SU-DHL-6 (cell line): Measurements from ENCODE around the gene MTERF2.
"Not testable (repeated sequence)": the region's sequence is repeated elsewhere in the genome, so short reads cannot be mapped to it uniquely, and the experiment has no call there.

ENCODE experiments used
- H2AFZ ChIP-seq: fragments of 200-600 bp; sonication (generic); 2 replicates; pipeline ENCODE4 v1.6.1; 2014; ENCODE audit warnings: low read depth, mild to moderate bottlenecking, moderate library complexity, mixed read lengths, antibody characterized with exemption, low read length; ENCODE audit not compliant: severe bottlenecking
- H3F3A ChIP-seq: fragments of 200-600 bp; shearing (Covaris generic); 2 replicates; pipeline ENCODE4 v1.6.0; 2016; ENCODE audit warnings: antibody characterized with exemption, mild to moderate bottlenecking; ENCODE audit not compliant: insufficient read depth
- H3K27ac ChIP-seq: fragments of 200-600 bp; sonication (generic); 2 replicates; pipeline ENCODE4 v1.5.1; 2016; ENCODE audit warnings: low read depth, mild to moderate bottlenecking, low read length, moderate library complexity, mixed read lengths
- H3K27me3 ChIP-seq: fragments of 200-600 bp; sonication (generic), shearing (Covaris generic); 2 replicates; pipeline ENCODE4 v1.6.0; 2014; ENCODE audit warnings: mild to moderate bottlenecking, low read length
- H3K36me3 ChIP-seq: fragments of 200-600 bp; sonication (generic); 2 replicates; pipeline ENCODE4 v1.6.1; 2014; ENCODE audit warnings: mild to moderate bottlenecking, low read length, mixed read lengths
- H3K4me2 ChIP-seq: fragments of 300-600, 200-600 bp; shearing (Covaris generic), sonication (generic); 2 replicates; pipeline ENCODE4 v1.6.0; 2014; ENCODE audit warnings: low read length, low read depth, mild to moderate bottlenecking; ENCODE audit not compliant: poor library complexity, severe bottlenecking
- H3K4me3 ChIP-seq: fragments of 200-600 bp; sonication (generic); 2 replicates; pipeline ENCODE4 v1.5.1; 2014; ENCODE audit warnings: antibody characterized with exemption, low read length, mild to moderate bottlenecking, mixed read lengths; ENCODE audit not compliant: insufficient read depth, poor library complexity, severe bottlenecking
- H3K79me2 ChIP-seq: fragments of 200-600 bp; sonication (generic); 2 replicates; pipeline ENCODE4 v1.6.1; 2014; ENCODE audit warnings: mild to moderate bottlenecking, low read length, moderate library complexity; ENCODE audit not compliant: insufficient read depth
- H3K9ac ChIP-seq: fragments of 200-600 bp; sonication (generic); 2 replicates; pipeline ENCODE4 v1.7.0; 2014; ENCODE audit warnings: mild to moderate bottlenecking, low read length
- H3K9me2 ChIP-seq: fragments of 200-600 bp; sonication (generic); replicated peaks from 2 replicates; pipeline ENCODE4 v1.6.1; 2014; ENCODE audit warnings: low read length; ENCODE audit not compliant: insufficient read depth
- H3K9me3 ChIP-seq: fragments of 200-600 bp; sonication (generic); 2 replicates; pipeline ENCODE4 v1.6.1; 2014; ENCODE audit warnings: low read length, mixed read lengths; ENCODE audit not compliant: insufficient read depth
- H4K20me1 ChIP-seq: fragments of 200-600 bp; sonication (generic); 2 replicates; pipeline ENCODE4 v1.6.1; 2014; ENCODE audit warnings: low read depth, mild to moderate bottlenecking, antibody characterized with exemption, low read length, moderate library complexity, mixed read lengths
- EZH2phosphoT487 ChIP-seq: fragments of 200-600 bp; sonication (generic), shearing (Covaris generic); conservative IDR thresholded peaks from 2 replicates; pipeline ENCODE4 v1.6.1; 2018; ENCODE audit warnings: mild to moderate bottlenecking, antibody characterized with exemption, low read length, moderate library complexity, mixed read lengths
- TF ChIP-seq, protein P1 (sequence below): fragments of 200-600 bp; sonication (generic); IDR thresholded peaks from one replicate; pipeline ENCODE4 v1.5.1; 2017; ENCODE audit warnings: antibody characterized with exemption, mild to moderate bottlenecking, low read length, moderate library complexity; ENCODE audit not compliant: insufficient read depth, poor library complexity, severe bottlenecking

The MTERF2 gene

DNA sequence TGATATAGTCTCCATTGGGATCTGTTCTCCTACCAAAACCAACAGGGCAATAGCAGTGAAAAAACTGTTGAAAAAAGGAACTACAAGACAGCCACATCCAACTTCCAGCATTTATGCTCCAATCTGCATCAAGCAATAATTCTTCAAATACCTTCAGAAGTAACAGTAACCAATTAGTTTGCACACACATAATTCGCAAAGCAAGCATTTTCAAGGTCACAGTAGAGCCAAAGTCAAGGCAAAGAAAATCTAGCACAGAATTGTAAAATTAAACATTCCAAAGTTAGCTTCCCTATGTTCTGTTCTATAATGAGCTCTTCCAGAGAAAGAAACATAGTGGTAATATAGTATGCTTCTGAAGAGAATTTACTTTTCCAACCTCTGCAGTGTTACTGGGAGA is 11.0 kb upstream of the MTERF2 start:
- H3K79me2 ChIP-seq, result no peaks in the 10 kb centered on the region
- no peaks in the 10 kb centered on the region for H3K9me3 ChIP-seq
- no peaks in the 10 kb centered on the region for H3K36me3 ChIP-seq
- H3K27ac ChIP-seq, result no peak overlapping the region
- no peak for TF ChIP-seq EZH2phosphoT487
- TF ChIP-seq, protein P1, sequence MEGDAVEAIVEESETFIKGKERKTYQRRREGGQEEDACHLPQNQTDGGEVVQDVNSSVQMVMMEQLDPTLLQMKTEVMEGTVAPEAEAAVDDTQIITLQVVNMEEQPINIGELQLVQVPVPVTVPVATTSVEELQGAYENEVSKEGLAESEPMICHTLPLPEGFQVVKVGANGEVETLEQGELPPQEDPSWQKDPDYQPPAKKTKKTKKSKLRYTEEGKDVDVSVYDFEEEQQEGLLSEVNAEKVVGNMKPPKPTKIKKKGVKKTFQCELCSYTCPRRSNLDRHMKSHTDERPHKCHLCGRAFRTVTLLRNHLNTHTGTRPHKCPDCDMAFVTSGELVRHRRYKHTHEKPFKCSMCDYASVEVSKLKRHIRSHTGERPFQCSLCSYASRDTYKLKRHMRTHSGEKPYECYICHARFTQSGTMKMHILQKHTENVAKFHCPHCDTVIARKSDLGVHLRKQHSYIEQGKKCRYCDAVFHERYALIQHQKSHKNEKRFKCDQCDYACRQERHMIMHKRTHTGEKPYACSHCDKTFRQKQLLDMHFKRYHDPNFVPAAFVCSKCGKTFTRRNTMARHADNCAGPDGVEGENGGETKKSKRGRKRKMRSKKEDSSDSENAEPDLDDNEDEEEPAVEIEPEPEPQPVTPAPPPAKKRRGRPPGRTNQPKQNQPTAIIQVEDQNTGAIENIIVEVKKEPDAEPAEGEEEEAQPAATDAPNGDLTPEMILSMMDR, result no peak
- no peak overlapping the region for H3K4me2 ChIP-seq
- no peaks in the 10 kb centered on the region for H3K27me3 ChIP-seq
- no peaks in the 10 kb centered on the region for H4K20me1 ChIP-seq
- no peaks in the 10 kb centered on the region for H3F3A ChIP-seq
- H2AFZ ChIP-seq, result no peak overlapping the region
- H3K4me3 ChIP-seq, result no peak overlapping the region
- no peak overlapping the region for H3K9ac ChIP-seq
- no peaks in the 10 kb centered on the region for H3K9me2 ChIP-seq

DNA sequence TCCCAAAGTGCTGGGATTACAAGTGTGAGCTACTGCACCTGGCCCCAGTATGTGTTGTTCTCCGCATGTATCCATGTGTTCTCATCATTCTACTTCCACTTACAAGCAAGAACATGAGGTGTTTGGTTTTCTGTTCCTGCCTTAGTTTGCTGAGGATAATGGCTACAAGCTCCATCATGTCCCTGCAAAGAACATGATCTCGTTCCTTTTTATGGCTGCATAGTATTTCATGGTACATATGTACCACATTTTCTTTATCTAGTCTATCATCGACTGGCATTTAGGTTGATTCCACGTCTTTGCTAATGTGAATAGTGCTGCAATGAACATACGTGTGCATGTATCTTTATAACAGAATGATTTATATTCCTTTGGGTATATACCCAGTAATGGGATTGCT is 9.2 kb upstream of the MTERF2 start:
- H3K36me3 ChIP-seq, H3K9ac ChIP-seq, H3K4me3 ChIP-seq, H3K9me2 ChIP-seq, H3K27me3 ChIP-seq, H3K79me2 ChIP-seq, H2AFZ ChIP-seq, H3K27ac ChIP-seq, H3K9me3 ChIP-seq, H3K4me2 ChIP-seq, H4K20me1 ChIP-seq, H3F3A ChIP-seq: not testable (repeated sequence)

DNA sequence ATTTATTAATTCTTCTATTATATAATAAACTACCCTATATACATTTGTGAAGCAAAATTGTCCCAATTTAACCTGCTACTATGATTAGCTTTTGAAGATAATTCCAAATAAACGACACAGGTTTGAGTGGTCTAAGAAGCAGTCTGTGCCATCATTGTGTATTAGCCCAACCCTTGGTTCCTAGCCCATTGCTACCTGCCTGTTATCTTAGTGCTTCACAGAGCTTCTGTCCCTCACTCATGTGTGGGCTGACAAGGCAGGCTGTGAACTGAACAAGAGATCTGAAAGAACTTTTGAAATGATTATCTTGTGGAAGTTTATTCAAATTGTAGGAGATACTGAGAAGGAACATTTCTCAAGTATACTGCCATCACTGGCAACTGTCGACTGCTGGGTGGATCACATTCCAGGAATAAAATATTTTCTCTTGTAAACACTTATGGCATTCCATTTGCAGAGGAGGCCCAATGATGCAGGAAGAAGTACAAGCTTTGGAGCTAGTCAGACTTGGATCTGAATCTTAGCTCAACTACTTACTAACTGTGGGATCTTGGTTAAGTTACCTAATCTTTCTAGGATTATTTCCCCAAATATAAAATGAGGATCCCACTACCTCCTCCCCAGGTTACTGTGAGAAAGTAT is 7.8 kb upstream of the MTERF2 start:
- no peaks in the 10 kb centered on the region for H4K20me1 ChIP-seq
- no peak overlapping the region for H2AFZ ChIP-seq
- no peaks in the 10 kb centered on the region for H3F3A ChIP-seq
- no peak overlapping the region for H3K27ac ChIP-seq
- H3K9me3 ChIP-seq, result no peaks in the 10 kb centered on the region
- no peaks in the 10 kb centered on the region for H3K36me3 ChIP-seq
- no peak overlapping the region for H3K9ac ChIP-seq
- TF ChIP-seq EZH2phosphoT487, result no peak
- TF ChIP-seq, protein P1, result no peak
- H3K27me3 ChIP-seq, result no peaks in the 10 kb centered on the region
- H3K9me2 ChIP-seq, result no peaks in the 10 kb centered on the region
- H3K4me2 ChIP-seq, result no peak overlapping the region
- H3K79me2 ChIP-seq, result no peaks in the 10 kb centered on the region
- no peak overlapping the region for H3K4me3 ChIP-seq

DNA sequence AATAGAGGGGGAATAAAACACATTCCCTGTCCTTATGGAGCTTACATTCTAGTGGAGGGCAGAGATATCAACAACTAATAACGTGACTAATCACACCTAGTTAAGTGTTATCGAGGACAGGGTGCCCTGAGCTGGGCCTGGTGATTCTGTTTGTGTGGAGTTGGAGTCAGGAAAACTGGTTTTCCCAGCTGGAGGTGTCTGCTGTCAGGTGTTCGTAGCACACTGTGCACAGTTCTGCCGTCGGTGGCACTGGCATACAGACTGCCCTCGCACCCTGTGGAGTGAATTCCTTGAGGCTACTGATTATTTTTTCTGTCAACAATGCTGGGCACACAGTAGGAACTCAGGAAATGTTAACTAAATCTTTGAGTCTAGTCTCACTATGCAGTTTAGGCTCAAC is 900 bp upstream of the MTERF2 start:
- Histone ChIP-seq H3K9me2 (no peaks in the 10 kb centered on the region), H2AFZ (peak overlapping the region; percentile 99), H4K20me1 (no peaks in the 10 kb centered on the region), H3K4me3 (no peak overlapping the region), H3K4me2 (no peak overlapping the region), H3K27ac (no peak overlapping the region), H3F3A (no peaks in the 10 kb centered on the region), H3K9ac (no peak overlapping the region), H3K9me3 (no peaks in the 10 kb centered on the region), H3K27me3 (no peaks in the 10 kb centered on the region), H3K79me2 (no peaks in the 10 kb centered on the region), H3K36me3 (peaks cover 5% of the 10 kb centered on the region; the same call in 1 of the 2 replicates)
- TF ChIP-seq, protein P1, result no peak
- no peak for TF ChIP-seq EZH2phosphoT487
